ENCODE data around the gene ADIG.

ADIG gene

GRCh38 chr20:38633577-38634093 is 52.6 kb downstream of the ADIG start:
- DNase-seq (ENCODE audit: low read depth), result peak; percentile 29

- DNase-seq (ENCODE audit: low read depth), result no peak
Measured at GRCh38 chr20:38635721-38636288, 54.8 kb downstream of the ADIG start.
